Measurements from ENCODE around the gene DLG2. TPM values are rescaled to one million over a fixed set of nuclear protein-coding genes. Genes with fewer than 3 reads are reported as not detected.
A peak's percentile ranks its signal among the peaks of the same experiment; 100 is the strongest.

The DLG2 gene
- total RNA-seq, 1 experiment from 2014 or later: not detected

DNA sequence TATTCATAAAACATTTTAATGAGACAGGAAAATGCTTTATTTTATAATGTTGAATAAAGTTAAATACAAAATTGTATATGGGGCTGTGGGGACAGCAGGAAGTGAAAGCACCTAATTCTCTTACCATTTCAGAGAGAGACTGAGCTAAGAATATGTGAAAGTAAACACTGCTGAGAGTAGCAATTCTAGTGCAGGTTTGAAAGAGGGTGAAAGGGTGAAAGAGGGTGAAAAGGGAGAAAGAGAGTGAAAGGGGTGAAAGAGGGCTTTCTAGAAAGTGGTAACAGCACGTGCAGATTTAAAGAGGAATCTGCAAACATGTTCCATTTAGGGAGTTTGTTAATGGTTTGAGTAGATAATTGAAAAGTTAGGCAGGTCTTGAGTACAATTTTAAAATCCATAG, 1689.0 kb downstream of the DLG2 start:
- in situ Hi-C loops (cut with HindIII; ENCODE audit: low pct_unique_long_range_greater_than_20kb, low sequenced_read_pairs): no loop called here
- DNase-seq (ENCODE audit: low read depth, low spot score): no peak

DNA sequence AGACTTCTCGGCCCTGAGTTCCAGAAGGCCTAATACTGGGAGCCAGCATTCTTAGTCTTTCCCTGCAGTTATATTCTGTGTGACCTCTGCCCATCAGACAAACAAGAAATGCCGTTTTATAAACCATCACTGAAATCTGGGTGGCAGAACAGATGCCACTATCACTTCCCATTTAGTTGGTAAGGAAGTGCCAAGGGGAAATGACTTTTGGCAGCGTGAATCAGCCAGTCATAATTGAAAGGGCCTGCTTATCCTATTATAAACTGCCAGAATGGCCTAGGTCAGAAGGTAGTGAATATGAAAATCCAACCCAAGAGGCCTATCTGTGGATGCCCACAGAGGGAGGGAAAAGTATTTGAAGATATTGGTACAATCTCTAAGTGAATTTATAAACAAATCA, 1694.1 kb downstream of the DLG2 start:
- in situ Hi-C loops (cut with HindIII; ENCODE audit: low pct_unique_long_range_greater_than_20kb, low sequenced_read_pairs): no loop called here
- no peak for DNase-seq (ENCODE audit: low read depth, low spot score)

DNA sequence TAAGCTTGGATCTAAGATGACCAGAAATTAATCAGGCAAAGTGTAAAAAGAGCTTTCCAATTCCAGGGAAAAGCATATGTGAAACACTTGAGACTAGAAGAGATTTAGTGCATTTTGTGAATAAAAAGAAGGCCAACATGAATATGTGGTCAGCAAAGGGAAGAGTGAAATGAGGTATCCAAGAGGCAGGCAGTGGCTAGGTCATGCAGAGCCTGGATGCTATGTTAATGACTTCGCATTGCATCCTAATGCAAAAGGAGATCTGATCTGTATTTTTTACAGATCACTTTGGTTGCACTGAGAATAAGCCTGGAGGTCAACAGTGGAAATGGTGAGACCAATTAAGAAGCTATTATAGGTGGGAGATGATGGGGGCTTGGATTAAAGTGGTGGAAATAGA, 1699.7 kb downstream of the DLG2 start:
- DNase-seq (ENCODE audit: low read depth, low spot score): no peak

DNA sequence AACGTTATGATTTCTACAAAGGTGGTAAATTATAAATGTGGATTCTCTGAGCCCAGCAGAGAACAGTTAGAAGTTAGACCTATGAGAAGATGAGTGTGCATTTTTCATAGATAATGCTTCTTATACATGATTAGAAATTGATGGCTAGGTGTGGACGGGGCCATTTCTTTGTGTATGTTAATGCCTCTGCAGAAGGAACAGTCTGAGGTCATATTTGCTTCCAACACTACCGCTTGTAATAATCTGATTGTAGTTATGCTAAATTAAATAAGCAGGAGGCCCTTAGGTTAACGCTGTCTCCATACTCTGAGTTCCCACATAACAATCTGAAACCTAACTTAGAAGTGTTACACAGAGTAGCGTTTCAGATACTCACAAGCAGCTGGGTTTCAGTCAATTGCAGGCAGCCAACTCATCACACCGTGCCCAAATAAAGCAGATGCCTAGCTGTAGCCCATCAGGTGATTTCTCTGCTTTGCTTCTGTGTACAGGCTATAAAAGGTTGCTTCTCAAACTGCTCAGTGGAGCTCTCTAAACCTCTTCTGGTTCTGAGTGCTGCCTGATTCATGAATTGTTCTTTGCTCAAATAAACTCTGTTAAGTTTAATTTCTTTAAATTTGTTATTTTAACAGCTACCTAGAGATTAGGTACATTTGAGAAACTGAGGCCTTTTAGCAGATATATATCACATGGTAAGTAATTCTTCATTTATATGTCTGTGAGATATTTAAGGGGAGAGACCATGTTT, 1702.2 kb downstream of the DLG2 start:
- in situ Hi-C loops (cut with HindIII; ENCODE audit: low pct_unique_long_range_greater_than_20kb, low sequenced_read_pairs): no loop called here
- no peak for DNase-seq (ENCODE audit: low read depth, low spot score)

More for the DNA sequence above, 1699.7 kb downstream of the DLG2 start:
- in situ Hi-C loops (cut with HindIII; ENCODE audit: low pct_unique_long_range_greater_than_20kb, low sequenced_read_pairs): no loop called here

DNA sequence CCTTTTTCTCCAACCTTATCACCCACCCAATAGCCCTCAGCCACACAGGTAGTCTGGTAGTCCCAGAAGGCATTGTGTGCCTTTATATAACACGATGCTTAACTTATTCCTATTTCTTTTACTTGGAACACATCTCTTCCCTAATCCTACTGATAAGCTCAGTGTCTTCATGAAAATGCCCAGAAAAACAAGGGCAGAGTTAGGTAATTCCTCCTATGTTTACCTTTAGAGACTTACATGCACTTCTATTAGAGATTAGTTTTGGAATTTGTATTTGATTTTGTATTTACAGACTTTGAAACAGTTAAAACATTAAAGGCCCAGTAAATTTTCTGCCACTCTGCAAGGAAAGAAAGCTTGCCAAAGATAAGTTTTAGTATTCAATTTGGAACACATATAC, 1703.2 kb downstream of the DLG2 start:
- DNase-seq (ENCODE audit: low read depth, low spot score): no peak
- in situ Hi-C loops (cut with HindIII; ENCODE audit: low pct_unique_long_range_greater_than_20kb, low sequenced_read_pairs): no loop called here

DNA sequence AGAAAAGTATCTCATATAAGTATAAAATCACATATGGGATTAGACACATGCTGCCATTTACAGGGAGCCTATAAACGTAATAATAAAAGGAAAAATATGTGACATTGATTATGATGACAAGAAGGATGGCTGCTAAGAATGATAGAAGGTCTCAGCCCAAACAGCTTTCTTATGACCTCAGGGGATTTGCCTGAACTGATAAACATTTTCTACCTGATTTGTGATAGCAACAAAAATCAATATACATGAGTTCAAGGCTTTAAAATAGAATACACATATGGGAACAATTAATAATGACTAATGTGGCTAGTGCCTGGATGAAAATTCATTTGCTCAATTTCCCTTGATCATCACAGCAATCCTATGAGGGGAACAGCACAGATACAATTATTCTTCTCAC, 1704.2 kb downstream of the DLG2 start:
- DNase-seq (ENCODE audit: low read depth, low spot score): no peak
- in situ Hi-C loops (cut with HindIII; ENCODE audit: low pct_unique_long_range_greater_than_20kb, low sequenced_read_pairs): no loop called here

DNA sequence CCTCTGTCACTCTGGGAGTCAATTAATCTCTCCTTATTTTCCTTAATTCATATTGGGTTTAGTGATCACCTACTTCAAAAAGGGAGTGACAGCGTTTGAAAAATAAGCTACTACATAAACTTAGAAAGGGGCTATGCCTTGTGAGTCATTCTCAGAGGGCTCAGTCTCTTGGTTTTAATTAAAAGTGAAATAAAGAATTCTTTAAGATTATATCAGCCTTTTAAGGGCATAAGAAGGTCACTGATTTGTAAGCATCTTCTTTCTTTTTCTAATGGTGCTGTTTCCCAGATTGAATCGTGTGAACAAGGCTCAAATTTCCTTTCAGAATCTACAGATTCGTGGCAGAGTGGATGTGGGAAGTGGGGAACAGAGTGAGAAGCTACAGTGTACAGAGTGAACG, 1704.8 kb downstream of the DLG2 start:
- DNase-seq (ENCODE audit: low read depth, low spot score): no peak
- in situ Hi-C loops (cut with HindIII; ENCODE audit: low pct_unique_long_range_greater_than_20kb, low sequenced_read_pairs): no loop called here

DNA sequence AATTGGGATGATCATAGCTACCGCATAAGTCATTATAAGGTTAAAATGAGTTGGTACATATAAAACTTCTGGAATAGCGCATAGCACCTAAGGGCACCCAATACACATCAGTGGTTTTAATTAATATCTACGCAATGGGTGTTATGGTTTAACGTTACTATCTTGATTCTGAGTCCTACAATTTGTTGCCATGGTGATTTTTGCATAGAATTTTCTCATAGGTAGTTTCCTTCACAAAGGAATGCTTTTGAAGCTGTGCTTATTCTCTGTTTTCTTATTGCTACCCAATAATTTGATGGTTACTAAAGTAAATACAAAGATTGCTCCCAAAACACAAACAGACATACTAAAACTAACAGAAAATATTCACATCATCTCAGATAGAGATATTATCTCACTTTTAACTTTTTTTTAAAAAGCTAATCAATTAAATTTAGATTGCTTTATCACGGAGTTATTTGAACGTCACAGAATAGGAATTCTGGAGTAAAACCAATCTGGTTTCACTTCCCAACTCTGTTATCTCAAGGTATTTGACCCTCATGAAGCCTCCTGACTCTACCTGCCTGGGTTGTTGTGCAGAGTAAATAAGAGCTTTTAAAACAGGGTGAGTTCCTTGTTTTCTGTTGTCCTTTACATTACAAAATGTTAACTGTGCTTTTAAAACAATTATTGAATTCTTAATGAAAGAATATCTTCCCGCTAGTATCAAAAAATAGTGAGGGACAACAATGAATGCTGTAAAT, 1705.5 kb downstream of the DLG2 start:
- in situ Hi-C loops (cut with HindIII; ENCODE audit: low pct_unique_long_range_greater_than_20kb, low sequenced_read_pairs): no loop called here
- DNase-seq (ENCODE audit: low read depth, low spot score): no peak

DNA sequence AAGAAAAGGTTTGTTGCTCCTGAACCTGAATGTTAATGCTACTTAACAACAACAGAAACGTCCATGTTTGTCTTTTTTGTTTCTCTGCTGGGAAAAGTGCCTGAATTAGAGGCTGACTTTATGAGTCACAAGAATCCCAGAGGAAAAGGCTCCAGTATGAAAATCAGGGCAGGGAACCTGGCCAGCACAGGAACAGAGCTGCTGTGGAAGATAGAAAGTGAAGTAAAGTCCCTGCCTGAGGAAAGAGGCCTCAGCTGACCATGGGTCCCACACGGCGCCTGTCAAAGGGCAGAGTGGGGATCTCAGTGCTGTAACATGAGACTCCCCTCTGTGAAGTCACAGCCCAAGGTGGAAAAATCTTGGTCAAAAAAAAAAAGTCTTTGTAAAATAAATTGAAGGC, 1708.7 kb downstream of the DLG2 start:
- DNase-seq (ENCODE audit: low read depth, low spot score): no peak
- in situ Hi-C loops (cut with HindIII; ENCODE audit: low pct_unique_long_range_greater_than_20kb, low sequenced_read_pairs): no loop called here

DNA sequence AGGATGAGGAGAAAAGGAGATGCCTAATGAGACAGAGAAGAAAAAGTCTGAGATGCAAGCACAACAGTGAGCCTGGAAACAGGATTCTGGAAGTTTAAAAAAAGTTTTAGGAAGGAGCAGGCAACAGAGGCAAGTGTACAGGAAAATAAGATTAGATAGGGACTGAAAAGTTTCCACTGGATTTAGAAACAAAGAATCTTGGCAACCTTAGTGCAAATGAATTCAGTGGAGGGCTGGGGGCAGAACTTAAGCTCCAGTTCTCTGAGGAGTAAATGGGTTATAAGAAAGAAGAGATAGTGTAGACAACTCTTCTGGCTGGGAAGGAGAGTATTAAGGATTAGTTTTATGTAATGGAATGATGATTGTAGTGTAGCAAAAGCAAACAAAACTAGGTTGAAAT, 1712.1 kb downstream of the DLG2 start:
- in situ Hi-C loops (cut with HindIII; ENCODE audit: low pct_unique_long_range_greater_than_20kb, low sequenced_read_pairs): no loop called here
- DNase-seq (ENCODE audit: low read depth, low spot score): no peak

DNA sequence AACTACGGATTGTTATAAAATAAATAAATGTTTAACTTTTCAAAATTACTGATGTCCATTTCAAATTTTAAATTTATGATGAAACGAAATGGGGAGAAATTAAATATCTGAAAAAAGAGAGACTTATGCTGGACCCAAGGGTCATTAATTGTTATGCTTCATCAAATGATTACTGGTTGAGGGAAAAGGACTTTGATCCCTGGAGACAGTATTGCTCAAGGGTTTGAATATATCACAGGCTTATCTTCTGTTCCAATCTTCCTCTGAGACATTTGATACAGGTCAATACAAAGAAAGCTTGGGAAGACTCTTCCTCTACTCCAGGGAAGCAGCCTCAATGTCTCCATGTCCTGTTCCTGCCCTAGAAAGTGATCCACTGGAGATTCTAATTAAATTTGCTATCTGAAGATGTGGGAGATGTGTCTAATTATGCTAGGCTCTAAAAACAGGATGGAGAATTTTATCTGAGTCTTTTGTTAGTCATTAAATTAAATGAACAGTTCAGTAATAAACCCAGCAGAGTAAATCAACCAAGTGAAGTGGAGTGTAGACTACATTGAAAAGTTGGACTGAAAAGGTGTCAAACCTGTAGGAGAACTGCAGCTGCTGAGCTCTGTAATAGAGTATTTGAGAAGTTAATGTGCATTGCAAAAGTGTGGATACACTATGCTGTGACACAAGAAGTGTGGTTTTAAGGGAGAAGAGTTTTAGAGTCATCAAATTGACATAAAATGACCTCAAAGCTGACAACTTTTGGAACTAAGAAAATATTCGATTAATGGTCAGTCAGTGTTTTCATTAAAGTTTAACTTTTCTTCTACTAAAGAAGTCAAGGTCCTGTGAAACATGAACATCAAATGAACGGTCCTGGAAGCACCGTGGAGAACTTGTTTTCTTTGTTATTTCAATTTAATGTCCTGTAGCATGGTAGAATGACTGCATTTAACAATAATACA, 1717.3 kb downstream of the DLG2 start:
- in situ Hi-C loops (cut with HindIII; ENCODE audit: low pct_unique_long_range_greater_than_20kb, low sequenced_read_pairs): no loop called here
- DNase-seq (ENCODE audit: low read depth, low spot score): no peak

DNA sequence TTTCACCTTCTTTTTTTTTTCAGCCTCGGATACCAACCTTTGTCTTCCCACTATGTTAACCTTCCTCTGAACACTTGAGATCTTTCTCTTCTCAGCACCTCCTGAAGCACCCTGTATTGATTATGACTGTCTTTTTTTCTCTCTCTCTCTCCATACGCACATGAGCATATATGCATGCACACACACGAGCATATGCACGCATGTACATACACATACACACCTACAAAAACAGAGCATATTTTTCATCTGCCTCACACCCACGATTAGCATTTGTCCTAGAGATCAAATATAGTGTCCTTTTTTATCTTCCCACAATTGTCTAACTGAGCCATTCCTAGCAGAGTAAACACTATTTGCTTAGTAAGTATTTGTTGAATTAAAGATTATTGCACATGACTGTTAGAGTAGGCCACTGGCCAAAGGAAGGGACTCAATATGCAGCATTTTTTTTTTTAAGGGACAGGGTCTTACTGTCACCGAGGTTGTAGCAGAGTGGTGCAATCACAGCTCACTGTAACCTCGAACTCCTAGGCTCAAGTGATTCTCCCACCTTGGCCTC, 1718.8 kb downstream of the DLG2 start:
- no peak for DNase-seq (ENCODE audit: low read depth, low spot score)
- in situ Hi-C loops (cut with HindIII; ENCODE audit: low pct_unique_long_range_greater_than_20kb, low sequenced_read_pairs): no loop called here

DNA sequence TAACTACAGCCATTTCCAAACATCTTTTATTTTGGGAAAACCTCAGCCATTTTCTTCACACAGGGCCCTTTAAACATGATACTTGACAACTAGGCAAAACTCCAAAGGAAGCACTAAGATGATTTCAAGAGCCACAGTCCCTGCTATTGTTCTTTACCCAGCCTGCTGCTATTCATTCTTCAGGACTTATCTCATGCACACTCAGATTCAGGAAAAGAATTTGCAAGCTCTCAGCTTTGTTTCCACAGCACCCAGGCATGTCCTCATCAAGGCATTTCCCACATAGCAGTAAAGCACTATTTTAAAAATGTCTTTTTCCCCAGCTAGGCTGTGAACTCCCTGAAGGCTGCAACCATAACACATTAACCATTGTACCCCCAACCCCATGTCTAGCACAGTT, 1731.6 kb downstream of the DLG2 start:
- in situ Hi-C loops (cut with HindIII; ENCODE audit: low pct_unique_long_range_greater_than_20kb, low sequenced_read_pairs): no loop called here
- DNase-seq (ENCODE audit: low read depth, low spot score): no peak

DNA sequence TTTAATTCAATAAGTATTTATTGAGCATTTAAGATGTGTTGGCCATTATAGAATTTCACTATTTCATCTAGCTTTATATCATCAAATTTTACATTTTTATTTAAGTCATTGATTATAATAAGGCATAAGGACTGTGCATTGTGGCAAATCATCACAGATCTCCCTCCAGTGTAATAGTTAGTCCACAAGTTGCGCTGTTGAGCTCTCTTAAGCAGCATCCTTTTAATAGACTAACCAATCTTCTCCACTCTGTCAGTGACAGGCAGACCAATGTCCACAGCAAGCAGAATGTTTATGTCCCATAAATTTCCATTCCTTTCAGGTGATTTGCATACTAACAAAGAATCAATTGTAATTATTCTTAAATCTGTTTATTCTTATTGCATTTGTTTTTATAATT, 1745.7 kb downstream of the DLG2 start:
- DNase-seq (ENCODE audit: low read depth, low spot score): peak; percentile 45
- in situ Hi-C loops (cut with HindIII; ENCODE audit: low pct_unique_long_range_greater_than_20kb, low sequenced_read_pairs): no loop called here

DNA sequence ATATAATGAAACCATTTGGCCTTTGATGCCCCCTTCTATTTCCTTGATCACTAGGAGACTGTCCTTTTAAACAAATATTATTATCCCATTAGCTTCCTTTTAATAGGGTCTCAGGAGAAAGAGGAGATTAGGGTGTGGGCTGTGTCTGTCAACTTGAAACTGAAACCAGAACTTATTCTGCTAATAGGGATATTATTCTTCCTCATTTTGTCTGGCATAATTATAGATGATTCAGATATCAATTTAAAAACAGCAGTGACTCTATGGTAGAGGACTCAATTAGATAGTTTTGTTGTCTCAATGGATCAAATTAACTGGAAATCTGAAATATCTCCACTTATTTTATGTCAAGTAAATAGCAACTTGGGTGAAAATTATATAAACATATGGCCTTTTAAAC, 1756.1 kb downstream of the DLG2 start:
- in situ Hi-C loops (cut with HindIII; ENCODE audit: low pct_unique_long_range_greater_than_20kb, low sequenced_read_pairs): no loop called here
- no peak for DNase-seq (ENCODE audit: low read depth, low spot score)

DNA sequence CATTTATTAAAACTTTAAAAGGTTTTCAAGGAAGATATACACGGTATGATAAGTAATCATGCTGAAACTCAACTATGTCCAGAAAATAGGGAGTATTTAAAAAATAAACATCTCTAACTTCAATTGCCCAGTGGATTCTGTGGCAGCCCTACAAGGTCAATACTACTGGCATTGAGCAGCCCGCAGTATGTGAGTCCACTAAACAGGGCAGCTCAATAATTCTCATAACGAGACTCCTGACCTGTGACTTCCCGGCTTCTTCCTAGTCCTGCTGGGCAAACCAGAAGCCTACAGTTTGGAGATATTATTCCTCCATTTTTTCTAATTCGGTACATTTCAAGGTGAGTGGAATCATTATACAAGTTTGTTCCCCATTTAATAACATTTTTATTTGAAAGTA, 1760.5 kb downstream of the DLG2 start:
- in situ Hi-C loops (cut with HindIII; ENCODE audit: low pct_unique_long_range_greater_than_20kb, low sequenced_read_pairs): no loop called here
- DNase-seq (ENCODE audit: low read depth, low spot score): no peak

DNA sequence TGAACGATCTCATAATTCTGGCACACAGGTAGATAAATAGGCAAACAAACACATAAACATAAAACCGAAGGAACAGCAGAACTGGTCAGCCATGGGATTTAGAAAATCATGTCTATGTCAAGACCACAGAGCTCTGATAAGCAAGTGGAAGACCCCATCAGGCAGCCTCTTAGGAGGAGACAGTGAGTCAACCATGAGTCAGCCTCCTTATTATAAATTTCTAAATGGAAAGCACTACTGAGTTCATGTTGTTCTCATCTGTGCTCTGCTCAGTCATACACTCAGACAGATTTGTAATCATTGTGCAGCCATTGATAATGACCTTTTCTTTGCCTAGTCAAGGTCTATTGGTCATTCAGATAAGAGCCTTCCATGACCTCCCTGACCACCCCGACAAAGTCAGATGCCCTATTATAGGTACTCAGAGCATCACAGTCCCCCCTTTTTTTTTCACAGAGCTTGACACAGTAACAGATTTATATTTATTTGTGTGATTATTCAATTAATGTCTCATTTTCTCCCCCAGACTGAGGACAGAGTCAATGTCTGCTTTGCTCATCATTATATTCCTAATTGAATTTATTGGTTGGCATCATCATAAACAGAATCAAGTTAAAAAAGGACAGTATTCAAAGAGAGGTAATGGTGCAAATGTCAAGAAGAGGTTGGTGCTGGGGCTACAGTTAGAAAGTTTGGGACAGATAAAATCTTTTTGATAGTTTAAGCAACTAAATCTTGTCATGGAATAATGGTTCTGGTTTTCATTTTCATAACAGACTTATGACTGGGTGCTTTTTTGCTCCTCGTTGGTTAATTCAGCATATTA, 1761.3 kb downstream of the DLG2 start:
- DNase-seq (ENCODE audit: low read depth, low spot score): no peak
- in situ Hi-C loops (cut with HindIII; ENCODE audit: low pct_unique_long_range_greater_than_20kb, low sequenced_read_pairs): no loop called here
